HUES64 (cell line): Measurements from ENCODE around the gene IGLL1.

Experiments
- H3K27ac ChIP-seq: 2 replicates; pipeline ENCODE4 v1.7.0; 2013; ENCODE audit warnings: low read depth, low read length, inconsistent platforms
- H3K27me3 ChIP-seq: 2 replicates; pipeline ENCODE4 v1.6.1; 2013; ENCODE audit warnings: mild to moderate bottlenecking, low read length; ENCODE audit not compliant: insufficient read depth
- H3K36me3 ChIP-seq: 2 replicates; pipeline ENCODE4 v1.6.1; 2013; ENCODE audit warnings: mild to moderate bottlenecking, low read length; ENCODE audit not compliant: insufficient read depth
- H3K4me1 ChIP-seq: 2 replicates; pipeline ENCODE4 v1.6.1; 2013; ENCODE audit warnings: mild to moderate bottlenecking, low read length, moderate library complexity; ENCODE audit not compliant: insufficient read depth
- H3K4me3 ChIP-seq: 2 replicates; pipeline ENCODE4 v1.5.1; 2013; ENCODE audit warnings: mild to moderate bottlenecking, low read length, moderate library complexity
- H3K9ac ChIP-seq: 2 replicates; pipeline ENCODE4 v1.6.1; 2013; ENCODE audit warnings: mild to moderate bottlenecking, low read depth, low read length
- H3K9me3 ChIP-seq: 2 replicates; pipeline ENCODE4 v1.6.1; 2013; ENCODE audit warnings: low read depth, low read length; ENCODE audit not compliant: insufficient read depth
- WGBS: fragments of 150-250, 120-280 bp; methylation state at CpG from one replicate; pipeline ENCODE4 v1.1.7; 2013; ENCODE audit warnings: missing lambda C conversion rate; 5-methylcytosine and 5-hydroxymethylcytosine counted together

The IGLL1 gene

GRCh38 chr22:23532731-23533130 is 47.4 kb downstream of the IGLL1 start:
- H3K4me3 ChIP-seq: no peak overlapping the region
- H3K9me3 ChIP-seq: no peaks in the 10 kb centered on the region
- H3K27me3 ChIP-seq: peaks cover 12% of the 10 kb centered on the region; the same call in 1 of the 2 replicates
- H3K9ac ChIP-seq: 0 out of 2 replicates have a peak overlapping the region, but pooled peaks have one; percentile 3
- peak overlapping the region; percentile 43; the same call in 1 of the 2 replicates for H3K27ac ChIP-seq
- WGBS: 50% methylated on average over 5 of the region's 5 CpGs
- H3K4me1 ChIP-seq: peaks cover 44% of the 10 kb centered on the region
- no peaks in the 10 kb centered on the region for H3K36me3 ChIP-seq

- H3K9me3 ChIP-seq: no peaks in the 10 kb centered on the region
- no peak overlapping the region for H3K27ac ChIP-seq
- H3K9ac ChIP-seq: no peak overlapping the region
- peaks cover 38% of the 10 kb centered on the region for H3K4me1 ChIP-seq
- H3K27me3 ChIP-seq: peaks cover 6% of the 10 kb centered on the region; the same call in 1 of the 2 replicates
- no peaks in the 10 kb centered on the region for H3K36me3 ChIP-seq
- H3K4me3 ChIP-seq: no peak overlapping the region
- WGBS: 75% methylated on average over 13 of the region's 13 CpGs
Observed at GRCh38 chr22:23531966-23532705, 48.0 kb downstream of the IGLL1 start.

GRCh38 chr22:23531283-23531956 is 48.7 kb downstream of the IGLL1 start:
- H3K4me3 ChIP-seq: no peak overlapping the region
- no peaks in the 10 kb centered on the region for H3K36me3 ChIP-seq
- peaks cover 7% of the 10 kb centered on the region; the same call in 1 of the 2 replicates for H3K27me3 ChIP-seq
- WGBS: 92% methylated on average over 24 of the region's 24 CpGs
- no peak overlapping the region for H3K27ac ChIP-seq
- H3K9me3 ChIP-seq: no peaks in the 10 kb centered on the region
- no peak overlapping the region for H3K9ac ChIP-seq
- H3K4me1 ChIP-seq: peaks cover 32% of the 10 kb centered on the region

- Histone ChIP-seq H3K27ac (no peak overlapping the region), H3K4me3 (no peak overlapping the region), H3K36me3 (no peaks in the 10 kb centered on the region), H3K4me1 (peaks cover 31% of the 10 kb centered on the region), H3K27me3 (peaks cover 9% of the 10 kb centered on the region; the same call in 1 of the 2 replicates), H3K9ac (no peak overlapping the region; the same call in 1 of the 2 replicates), H3K9me3 (no peaks in the 10 kb centered on the region)
- WGBS: 92% methylated on average over 7 of the region's 7 CpGs
Observed at GRCh38 chr22:23530766-23531282, 49.3 kb downstream of the IGLL1 start.

GRCh38 chr22:23530106-23530505 is 50.0 kb downstream of the IGLL1 start:
- Histone ChIP-seq H3K27me3 (peaks cover 13% of the 10 kb centered on the region; the same call in 1 of the 2 replicates), H3K9me3 (no peaks in the 10 kb centered on the region), H3K9ac (no peak overlapping the region), H3K36me3 (no peaks in the 10 kb centered on the region), H3K4me1 (peaks cover 24% of the 10 kb centered on the region), H3K4me3 (no peak overlapping the region), H3K27ac (no peak overlapping the region)
- WGBS: 70% methylated on average over 2 of the region's 2 CpGs

- Histone ChIP-seq H3K9ac (no peak overlapping the region), H3K36me3 (no peaks in the 10 kb centered on the region), H3K9me3 (no peaks in the 10 kb centered on the region), H3K4me3 (no peak overlapping the region), H3K4me1 (peaks cover 17% of the 10 kb centered on the region), H3K27ac (no peak overlapping the region), H3K27me3 (peaks cover 19% of the 10 kb centered on the region; the same call in 1 of the 2 replicates)
- 79% methylated on average over 12 of the region's 12 CpGs for WGBS
Observed at GRCh38 chr22:23529166-23530103, 50.7 kb downstream of the IGLL1 start.

GRCh38 chr22:23527971-23528740 is 51.9 kb downstream of the IGLL1 start:
- H3K27ac ChIP-seq: no peak overlapping the region
- 93% methylated on average over 19 of the region's 19 CpGs for WGBS
- H3K27me3 ChIP-seq: peaks cover 32% of the 10 kb centered on the region

GRCh38 chr22:23526596-23527316 is 53.3 kb downstream of the IGLL1 start:
- no peak overlapping the region for H3K4me3 ChIP-seq
- H3K9me3 ChIP-seq: no peaks in the 10 kb centered on the region
- H3K27me3 ChIP-seq: peaks cover 41% of the 10 kb centered on the region
- WGBS: 85% methylated on average over 17 of the region's 17 CpGs
- H3K36me3 ChIP-seq: no peaks in the 10 kb centered on the region
- no peak overlapping the region for H3K9ac ChIP-seq
- no peak overlapping the region for H3K27ac ChIP-seq
- peaks cover 7% of the 10 kb centered on the region; the same call in 1 of the 2 replicates for H3K4me1 ChIP-seq

More at GRCh38 chr22:23527971-23528740, 51.9 kb downstream of the IGLL1 start:
- Histone ChIP-seq H3K36me3 (no peaks in the 10 kb centered on the region), H3K4me3 (no peak overlapping the region), H3K9ac (no peak overlapping the region), H3K4me1 (peaks cover 11% of the 10 kb centered on the region), H3K9me3 (no peaks in the 10 kb centered on the region)

GRCh38 chr22:23525510-23525909 is 54.6 kb downstream of the IGLL1 start:
- Histone ChIP-seq H3K4me1 (peaks cover 17% of the 10 kb centered on the region; the same call in 1 of the 2 replicates), H3K27ac (no peak overlapping the region), H3K9me3 (no peaks in the 10 kb centered on the region), H3K9ac (no peak overlapping the region), H3K27me3 (peaks cover 46% of the 10 kb centered on the region), H3K36me3 (no peaks in the 10 kb centered on the region), H3K4me3 (no peak overlapping the region)
- 95% methylated on average over 11 of the region's 11 CpGs for WGBS
